ENCODE measurements around the gene PAFAH1B2. TPM values are rescaled to one million over a fixed set of nuclear protein-coding genes. Genes with fewer than 3 reads are reported as not detected.

Gene PAFAH1B2
- total and polyA plus RNA-seq, 2 experiments from 2014 or later = 87.5 to 148 TPM

- peaks cover 8% of the 10 kb centered on the region for H3K4me1 Mint-ChIP-seq
- no peaks in the 10 kb centered on the region for H3K27me3 ChIP-seq (ENCODE audit: insufficient read depth)
- no peaks in the 10 kb centered on the region for H3K4me1 ChIP-seq (ENCODE audit: insufficient read depth)
- no peak overlapping the region for H3K4me2 ChIP-seq
- 0 out of 2 replicates have a peak, but pooled peaks cover 6% of the 10 kb centered on the region for H3K36me3 ChIP-seq (ENCODE audit: insufficient read depth)
- peaks cover 32% of the 10 kb centered on the region for H3K36me3 Mint-ChIP-seq (ENCODE audit: low read depth)
- peaks cover 8% of the 10 kb centered on the region for H4K20me1 ChIP-seq (replicated peaks; ENCODE audit: insufficient read depth)
- no peak for DNase-seq (ENCODE audit: low spot score)
- no peak overlapping the region for H3K27ac Mint-ChIP-seq
- H2AFZ ChIP-seq = no peak overlapping the region
- no peaks in the 10 kb centered on the region for H3F3A ChIP-seq (replicated peaks; ENCODE audit: low read depth)
- H3K4me3 ChIP-seq = no peak overlapping the region
- H3K27ac ChIP-seq (ENCODE audit: low read depth) = no peak overlapping the region
- ATAC-seq = no peak
- H3K9me3 Mint-ChIP-seq = no peaks in the 10 kb centered on the region
- no peak for TF ChIP-seq REST (IDR thresholded peaks at IDR 0.05; ENCODE audit: unreplicated experiment)
- no peak for TF ChIP-seq ZNF331 (CRISPR knock-in tag; IDR thresholded peaks at IDR 0.05; ENCODE audit: low read depth)
- peaks cover 7% of the 10 kb centered on the region for H3K27me3 Mint-ChIP-seq (ENCODE audit: insufficient read depth, low read depth, poor library complexity)
- H3K9me2 ChIP-seq (ENCODE audit: insufficient read depth) = no peaks in the 10 kb centered on the region
- H3K79me2 ChIP-seq (replicated peaks; ENCODE audit: insufficient read depth) = no peaks in the 10 kb centered on the region
- H3K4me3 Mint-ChIP-seq = no peak overlapping the region
These were observed 74.2 kb downstream of the PAFAH1B2 start for GRCh38 chr11:117218133-117218915.

GRCh38 chr11:117219001-117219400 is 74.9 kb downstream of the PAFAH1B2 start:
- no peak for TF ChIP-seq ZNF114 (CRISPR knock-in tag; IDR thresholded peaks at IDR 0.05)
- TF ChIP-seq ETS1 (IDR thresholded peaks at IDR 0.05) = no peak
- 0 out of 2 replicates have a peak, but pooled peaks cover 6% of the 10 kb centered on the region for H3K36me3 ChIP-seq (ENCODE audit: insufficient read depth)
- no peak for ATAC-seq
- Mint-ChIP-seq H3K9me3 (no peaks in the 10 kb centered on the region), H3K27me3 (ENCODE audit: insufficient read depth, low read depth, poor library complexity) (peaks cover 7% of the 10 kb centered on the region), H3K4me3 (no peak overlapping the region), H3K4me1 (peaks cover 8% of the 10 kb centered on the region), H3K27ac (no peak overlapping the region), H3K36me3 (ENCODE audit: low read depth) (peaks cover 32% of the 10 kb centered on the region)
- peaks cover 8% of the 10 kb centered on the region; the same call in 1 of the 2 replicates for H4K20me1 ChIP-seq (replicated peaks; ENCODE audit: insufficient read depth)
- no peaks in the 10 kb centered on the region for H3F3A ChIP-seq (replicated peaks; ENCODE audit: low read depth)
- H3K27ac ChIP-seq (ENCODE audit: low read depth) = no peak overlapping the region
- no peak overlapping the region for H3K4me2 ChIP-seq
- H3K79me2 ChIP-seq (replicated peaks; ENCODE audit: insufficient read depth) = no peaks in the 10 kb centered on the region
- H3K4me1 ChIP-seq (ENCODE audit: insufficient read depth) = no peaks in the 10 kb centered on the region
- no peaks in the 10 kb centered on the region for H3K9me2 ChIP-seq (ENCODE audit: insufficient read depth)
- no peaks in the 10 kb centered on the region for H3K27me3 ChIP-seq (ENCODE audit: insufficient read depth)
- no peak for DNase-seq (ENCODE audit: low spot score)
- H3K4me3 ChIP-seq = no peak overlapping the region
- no peak overlapping the region for H2AFZ ChIP-seq

Data from GM23338 (cell line).